Tibial nerve (tissue), 4 donors: ENCODE data around the gene CRHR2. TPM values are rescaled to one million over a fixed set of nuclear protein-coding genes. Genes with fewer than 3 reads are reported as not detected.

Experiments used
- DNase-seq, 2 donors: peaks; one replicate each; pipeline ENCODE4 v3.0.0-alpha.2; 2019; ENCODE audit warnings: low spot score in 2 of 2
- H3K27ac ChIP-seq, 4 donors: fragments of 200-600 bp; sonication (generic) in 3 of 4; one replicate each; pipeline ENCODE4 v1.5.1; 2017 to 2019; ENCODE audit warnings: mild to moderate bottlenecking in 1 of 4
- H3K27me3 ChIP-seq, 2 donors: fragments of 200-600 bp; sonication (generic) in 1 of 2; one replicate each; pipeline versions ENCODE4 v1.5.1 to v1.6.0; 2017 to 2019
- H3K36me3 ChIP-seq, 3 donors: fragments of 200-600 bp; sonication (generic); one replicate each; pipeline ENCODE4 v1.5.1; 2018 to 2019
- H3K4me1 ChIP-seq, 4 donors: fragments of 200-600 bp; sonication (generic) in 3 of 4; one replicate each; pipeline ENCODE4 v1.5.1; 2017 to 2019
- H3K4me3 ChIP-seq, 4 donors: fragments of 200-600 bp; sonication (generic) in 3 of 4; one replicate each; pipeline ENCODE4 v1.5.1; 2017 to 2019; ENCODE audit warnings: mild to moderate bottlenecking in 1 of 4, moderate library complexity in 1 of 4
- H3K9me3 ChIP-seq, 4 donors: fragments of 200-600 bp; sonication (generic) in 3 of 4; one replicate each; pipeline ENCODE4 v1.5.1; 2017 to 2019
- EP300 ChIP-seq, 2 donors: sonication (generic); formaldehyde crosslinking; IDR thresholded peaks; one replicate each; pipeline ENCODE4 v1.6.1; 2017; ENCODE audit warnings: antibody characterized with exemption in 2 of 2, mild to moderate bottlenecking in 1 of 2
- POLR2A ChIP-seq, 2 donors: fragments of 450-650 bp; IDR thresholded peaks; one replicate each; pipeline ENCODE4 v1.6.1; 2017; ENCODE audit warnings: antibody characterized with exemption in 2 of 2, mild to moderate bottlenecking in 2 of 2, moderate library complexity in 2 of 2
- whole genome bisulfite sequencing, 2 donors: methylation state at CpG; one replicate each; pipeline ENCODE4 v1.1.5; 2018; 5-methylcytosine and 5-hydroxymethylcytosine counted together
- total RNA-seq, 4 donors: library from RNA; depleted of rRNA; stranded (reverse); fragments of >200 nt; gene quantifications; one replicate each; pipeline ENCODE4 v1.1.0, GENCODE V29; 2016
- TF ChIP-seq, protein P1 (sequence below), 5 experiments: fragments of 200-600 bp in 3 of 5; fragments of 450-650 bp in 2 of 5; sonication (generic) in 3 of 5; IDR thresholded peaks; one replicate each; pipeline ENCODE4 v1.5.1; 2016 to 2019; ENCODE audit warnings: antibody characterized with exemption in 5 of 5, mild to moderate bottlenecking in 3 of 5, moderate library complexity in 2 of 5

CRHR2 gene
- total RNA-seq, 4 donors from 2014 or later = 0.21 to 0.44 TPM; not detected in 2

- no peaks in the 10 kb centered on the region for H3K4me1 ChIP-seq
- WGBS, 2 donors = 56 to 63% methylated on average over 6 of the region's 6 CpGs
Measured at GRCh38 chr7:30728591-30729100, 46.4 kb upstream of the CRHR2 start.

DNA sequence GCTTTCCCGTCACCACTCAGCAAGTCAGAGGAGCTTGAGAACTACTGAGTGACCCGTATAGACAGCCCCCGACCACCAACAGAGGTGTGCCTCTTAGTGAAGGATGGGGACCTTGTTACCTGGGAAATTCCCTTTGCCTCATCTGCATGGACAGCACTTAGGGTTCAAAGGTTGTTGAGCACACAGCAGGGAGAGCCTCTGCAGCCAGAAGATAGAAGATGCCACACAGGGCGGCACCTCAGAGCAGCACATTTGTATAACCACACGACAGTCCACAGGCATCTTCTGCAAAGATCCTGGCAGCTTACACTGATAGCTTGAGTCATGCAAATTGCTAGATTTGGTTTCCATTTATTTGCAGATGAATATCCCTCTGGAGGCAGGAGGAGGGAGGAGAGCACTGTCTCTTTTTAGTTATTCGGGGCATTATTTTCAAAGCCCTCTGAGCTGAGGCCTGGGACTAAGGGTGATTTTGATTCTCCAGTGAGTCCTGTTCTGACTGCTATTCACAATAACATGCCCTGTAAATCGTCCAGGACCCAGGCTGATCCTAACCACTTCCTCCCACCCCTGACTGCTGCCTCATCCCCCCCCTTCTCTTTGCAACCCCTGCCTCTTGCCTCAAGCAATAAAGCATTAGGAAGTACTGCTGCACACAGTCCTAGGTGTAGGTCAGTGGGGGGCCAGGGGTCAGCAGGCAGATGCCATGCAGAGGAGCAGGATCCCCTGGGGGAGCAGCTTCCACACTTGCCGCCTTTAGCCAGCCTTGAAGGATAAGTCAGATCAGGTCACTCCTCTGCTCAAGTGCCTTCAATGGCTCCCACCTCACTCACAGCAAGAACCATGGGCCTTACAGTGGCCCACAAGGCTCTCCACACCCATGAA lies 45.0 kb upstream of the CRHR2 start:
- Histone ChIP-seq H3K4me3 (no peak overlapping the region), H3K9me3 (no peaks in the 10 kb centered on the region), H3K27me3 (no peaks in the 10 kb centered on the region), H3K4me1 (no peaks in the 10 kb centered on the region), H3K27ac (no peak overlapping the region), H3K36me3 (no peaks in the 10 kb centered on the region)
- TF ChIP-seq POLR2A (IDR thresholded peaks at IDR 0.05) (no peak), EP300 (IDR thresholded peaks at IDR 0.05) (no peak)
- TF ChIP-seq, protein P1, sequence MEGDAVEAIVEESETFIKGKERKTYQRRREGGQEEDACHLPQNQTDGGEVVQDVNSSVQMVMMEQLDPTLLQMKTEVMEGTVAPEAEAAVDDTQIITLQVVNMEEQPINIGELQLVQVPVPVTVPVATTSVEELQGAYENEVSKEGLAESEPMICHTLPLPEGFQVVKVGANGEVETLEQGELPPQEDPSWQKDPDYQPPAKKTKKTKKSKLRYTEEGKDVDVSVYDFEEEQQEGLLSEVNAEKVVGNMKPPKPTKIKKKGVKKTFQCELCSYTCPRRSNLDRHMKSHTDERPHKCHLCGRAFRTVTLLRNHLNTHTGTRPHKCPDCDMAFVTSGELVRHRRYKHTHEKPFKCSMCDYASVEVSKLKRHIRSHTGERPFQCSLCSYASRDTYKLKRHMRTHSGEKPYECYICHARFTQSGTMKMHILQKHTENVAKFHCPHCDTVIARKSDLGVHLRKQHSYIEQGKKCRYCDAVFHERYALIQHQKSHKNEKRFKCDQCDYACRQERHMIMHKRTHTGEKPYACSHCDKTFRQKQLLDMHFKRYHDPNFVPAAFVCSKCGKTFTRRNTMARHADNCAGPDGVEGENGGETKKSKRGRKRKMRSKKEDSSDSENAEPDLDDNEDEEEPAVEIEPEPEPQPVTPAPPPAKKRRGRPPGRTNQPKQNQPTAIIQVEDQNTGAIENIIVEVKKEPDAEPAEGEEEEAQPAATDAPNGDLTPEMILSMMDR (IDR thresholded peaks at IDR 0.05) = no peak
- no peak for DNase-seq
- WGBS, 2 donors = 46 to 53% methylated on average over 8 of the region's 8 CpGs

More at GRCh38 chr7:30728591-30729100, 46.4 kb upstream of the CRHR2 start:
- Histone ChIP-seq H3K4me3 (no peak overlapping the region), H3K27me3 (no peaks in the 10 kb centered on the region), H3K9me3 (no peaks in the 10 kb centered on the region), H3K27ac (no peak overlapping the region), H3K36me3 (no peaks in the 10 kb centered on the region)
- no peak for DNase-seq
- TF ChIP-seq, protein P1 (IDR thresholded peaks at IDR 0.05) = no peak
- TF ChIP-seq POLR2A (IDR thresholded peaks at IDR 0.05) (no peak), EP300 (IDR thresholded peaks at IDR 0.05) (no peak)

DNA sequence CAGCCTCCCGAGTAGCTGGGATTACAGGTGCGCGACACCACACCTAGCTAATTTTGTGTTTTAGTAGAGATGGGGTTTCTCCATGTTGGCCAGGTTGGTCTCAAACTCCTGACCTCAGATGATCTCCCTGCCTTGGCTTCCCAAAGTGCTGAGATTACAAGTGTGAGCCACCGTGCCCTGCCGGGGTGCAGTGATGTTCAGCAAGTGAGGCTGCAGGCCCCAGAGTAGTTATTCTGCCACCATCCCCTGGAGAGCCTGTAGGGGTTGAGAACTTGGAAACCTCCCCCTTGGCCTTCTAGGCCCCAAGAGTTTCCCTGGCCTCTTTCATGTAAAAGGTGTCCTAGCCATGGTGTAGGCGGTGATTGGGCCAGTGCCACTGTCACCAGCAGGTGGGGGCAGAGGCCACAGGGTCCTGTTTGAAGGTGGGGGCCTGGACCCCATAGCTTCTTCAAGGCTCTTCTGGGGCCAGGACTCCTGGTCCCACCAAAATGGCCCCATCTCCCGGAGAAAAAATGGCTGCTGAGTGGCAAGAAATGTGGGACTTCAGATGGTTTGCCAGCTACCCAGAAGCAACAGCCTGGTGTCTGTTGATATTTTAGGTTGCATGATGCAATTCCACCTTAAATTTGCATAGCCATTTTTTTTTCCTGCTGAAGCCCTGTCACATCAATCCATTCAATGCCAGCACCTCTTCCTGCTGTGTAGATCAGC lies 44.2 kb upstream of the CRHR2 start:
- WGBS, 2 donors = 91 to 96% methylated on average over 7 of the region's 7 CpGs
- no peak for TF ChIP-seq EP300 (IDR thresholded peaks at IDR 0.05)
- no peaks in the 10 kb centered on the region for H3K9me3 ChIP-seq

GRCh38 chr7:30723776-30724175 lies 41.5 kb upstream of the CRHR2 start:
- WGBS, 2 donors = 69 to 76% methylated on average over 4 of the region's 4 CpGs

More for the DNA sequence above, 44.2 kb upstream of the CRHR2 start:
- H3K27me3 ChIP-seq = no peaks in the 10 kb centered on the region
- DNase-seq = no peak
- no peak overlapping the region for H3K27ac ChIP-seq
- no peaks in the 10 kb centered on the region for H3K4me1 ChIP-seq
- no peaks in the 10 kb centered on the region for H3K36me3 ChIP-seq
- no peak overlapping the region for H3K4me3 ChIP-seq

GRCh38 chr7:30722671-30723070 lies 40.4 kb upstream of the CRHR2 start:
- Histone ChIP-seq H3K27ac (no peak overlapping the region), H3K4me3 (no peak overlapping the region), H3K36me3 (no peaks in the 10 kb centered on the region), H3K4me1 (no peaks in the 10 kb centered on the region), H3K27me3 (no peaks in the 10 kb centered on the region), H3K9me3 (peaks cover 0 to 13% (median 0%) of the 10 kb centered on the region in 4 donors)
- no peak for DNase-seq
- TF ChIP-seq EP300 (IDR thresholded peaks at IDR 0.05) (no peak), POLR2A (IDR thresholded peaks at IDR 0.05) (no peak)
- TF ChIP-seq, protein P1 (IDR thresholded peaks at IDR 0.05) = no peak

More at GRCh38 chr7:30723776-30724175, 41.5 kb upstream of the CRHR2 start:
- TF ChIP-seq EP300 (IDR thresholded peaks at IDR 0.05) (no peak), POLR2A (IDR thresholded peaks at IDR 0.05) (no peak)
- TF ChIP-seq, protein P1 (IDR thresholded peaks at IDR 0.05) = no peak
- DNase-seq = no peak
- H3K9me3 ChIP-seq = peaks cover 0 to 4% (median 0%) of the 10 kb centered on the region in 4 donors
- no peaks in the 10 kb centered on the region for H3K36me3 ChIP-seq
- H3K4me1 ChIP-seq = no peaks in the 10 kb centered on the region
- H3K27ac ChIP-seq = no peak overlapping the region
- H3K27me3 ChIP-seq = no peaks in the 10 kb centered on the region
- H3K4me3 ChIP-seq = no peak overlapping the region
